NCI-H460 (cell line): ENCODE data around the gene ZDHHC1. TPM values are rescaled to one million over a fixed set of nuclear protein-coding genes. Genes with fewer than 3 reads are reported as not detected.

Experiments used
- DNase-seq: peaks from one replicate; pipeline ENCODE4 v3.0.0-alpha.2; 2016; ENCODE audit warnings: low read depth; ENCODE audit errors: extremely low read depth
- total RNA-seq: library from RNA; depleted of rRNA; stranded (reverse); fragments of >200 nt; shearing (Covaris generic); gene quantifications from 2 replicates; pipeline ENCODE4 v1.2.3, GENCODE V29; 2014

ZDHHC1 gene
- total RNA-seq, 1 experiment from 2014 or later: 9.9 TPM

DNA sequence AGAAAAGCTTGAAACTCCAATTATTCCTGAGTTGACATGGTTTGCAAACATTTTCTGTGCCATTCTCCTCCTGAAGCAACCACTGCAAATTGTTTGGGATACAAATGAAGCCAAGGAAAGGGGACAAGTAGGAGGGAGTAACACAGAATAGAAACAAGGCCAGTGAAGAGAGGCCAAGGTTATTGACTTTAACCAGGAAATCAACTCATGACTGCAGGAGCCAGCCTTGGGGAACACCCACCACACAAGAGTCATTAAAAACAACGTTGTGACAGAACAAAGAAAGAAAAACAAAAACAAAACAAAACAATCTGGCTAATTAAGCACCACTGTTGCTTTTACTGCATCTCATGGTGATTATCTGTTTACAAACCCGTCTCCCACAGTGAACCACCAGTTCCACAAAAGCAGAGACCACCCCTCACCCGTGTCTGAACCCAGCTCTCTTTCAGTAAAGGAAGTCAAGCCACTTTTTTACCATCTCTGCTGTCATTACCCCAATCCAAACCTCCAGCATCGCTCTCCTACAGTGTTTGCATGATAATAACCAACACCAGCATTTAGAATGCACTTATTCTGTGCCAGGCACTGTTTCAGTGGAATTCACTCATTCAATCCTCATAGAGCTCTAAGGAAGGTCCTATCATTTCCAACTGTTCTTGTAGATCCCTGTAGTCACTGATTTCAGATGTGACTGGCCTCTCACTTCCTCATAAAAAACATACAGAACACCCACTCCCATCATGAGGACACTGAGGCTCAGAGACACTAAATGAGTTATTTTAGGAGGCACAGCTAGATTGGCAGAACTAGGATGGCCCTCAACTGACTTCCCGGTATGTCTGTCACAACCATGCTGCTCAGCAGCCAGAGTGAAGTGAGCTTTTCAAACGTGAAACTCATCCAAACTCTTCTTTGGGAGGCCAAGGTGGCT lies 2.0 kb downstream of the ZDHHC1 start:
- DNase-seq: no peak

DNA sequence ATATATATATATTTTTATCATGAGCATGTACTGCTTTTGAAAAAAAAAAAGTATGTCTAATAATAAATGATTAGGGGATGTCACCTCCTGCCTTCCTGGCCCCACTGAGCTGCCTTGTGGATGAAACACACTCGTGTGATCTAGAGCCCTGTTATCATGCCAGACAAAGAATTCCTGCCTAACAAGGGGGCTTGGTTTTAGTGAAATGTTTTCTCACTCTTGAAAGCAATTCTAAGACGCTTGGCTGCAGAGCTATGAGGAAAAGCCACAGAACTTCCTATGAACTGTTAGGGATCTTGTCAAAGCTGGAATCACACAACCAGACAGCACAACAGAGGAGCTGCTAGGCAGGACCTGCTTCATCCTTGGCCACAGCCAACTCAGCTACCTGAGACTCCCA lies 4.0 kb downstream of the ZDHHC1 start:
- DNase-seq: no peak

GRCh38 chr16:67411339-67411738 lies 4.9 kb downstream of the ZDHHC1 start:
- DNase-seq: no peak

- DNase-seq: no peak
These were observed 6.6 kb downstream of the ZDHHC1 start for GRCh38 chr16:67409631-67410030.

DNA sequence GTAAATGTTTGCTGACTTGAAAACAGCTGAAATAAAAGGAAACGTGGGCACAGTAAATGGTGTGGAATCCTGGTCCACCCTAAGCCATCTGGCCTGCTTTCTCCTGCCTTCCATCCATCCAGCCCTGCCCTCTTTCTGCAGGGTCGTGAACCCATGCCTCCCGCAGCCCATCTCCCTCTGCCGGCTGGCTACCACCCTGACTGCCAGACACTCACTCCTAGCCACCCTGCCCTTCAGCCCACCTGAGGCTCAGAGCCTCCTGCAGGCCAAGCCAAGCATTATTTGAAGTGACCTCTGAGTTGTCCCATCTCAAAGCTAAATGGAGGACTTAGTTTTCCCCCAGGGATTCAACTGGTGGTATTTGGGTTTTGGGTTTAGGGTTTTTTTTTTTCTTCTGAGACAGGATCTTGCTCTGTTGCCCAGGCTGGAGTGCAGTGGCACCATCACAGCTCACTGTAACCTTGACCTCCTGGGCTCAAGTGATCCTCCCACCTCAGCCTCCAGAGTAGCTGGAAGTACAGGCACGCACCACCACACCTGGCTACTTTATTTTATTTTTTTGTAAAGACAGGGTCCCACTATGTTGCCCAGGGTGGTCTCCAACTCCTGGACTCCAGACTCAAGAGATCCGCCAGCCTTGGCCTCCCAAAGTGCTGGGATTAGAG lies 8.4 kb downstream of the ZDHHC1 start:
- no peak for DNase-seq

DNA sequence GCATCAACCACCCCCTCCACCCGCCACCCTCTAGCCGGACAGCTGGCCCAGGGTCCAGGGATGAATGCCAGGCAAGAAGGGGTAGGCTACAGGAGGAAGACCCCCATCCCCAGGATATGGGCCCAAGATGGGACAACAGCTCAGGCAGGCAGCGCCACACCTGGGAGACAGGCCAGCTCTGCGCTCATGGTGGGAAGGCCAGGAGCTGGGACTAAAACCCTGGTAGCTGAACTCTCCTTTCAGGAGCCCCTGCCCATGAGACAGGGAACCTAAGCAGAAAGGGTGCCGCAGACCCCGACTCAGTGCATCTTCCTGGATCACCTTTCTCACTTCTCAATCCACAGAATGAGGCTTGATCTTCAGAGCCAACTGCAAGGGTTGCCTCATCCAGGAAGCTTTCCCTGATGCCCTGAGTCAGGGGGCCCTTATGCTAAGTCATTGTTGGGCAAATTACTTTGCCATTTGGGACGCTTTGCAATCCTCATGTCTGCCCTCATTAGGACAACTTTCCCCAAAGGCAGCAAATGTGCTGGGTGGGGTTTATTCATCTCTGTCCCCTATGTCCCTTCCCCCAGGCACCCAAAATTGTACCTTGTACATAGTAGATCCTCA lies 9.0 kb downstream of the ZDHHC1 start:
- no peak for DNase-seq

GRCh38 chr16:67406111-67406971 lies 9.9 kb downstream of the ZDHHC1 start:
- DNase-seq: no peak

DNA sequence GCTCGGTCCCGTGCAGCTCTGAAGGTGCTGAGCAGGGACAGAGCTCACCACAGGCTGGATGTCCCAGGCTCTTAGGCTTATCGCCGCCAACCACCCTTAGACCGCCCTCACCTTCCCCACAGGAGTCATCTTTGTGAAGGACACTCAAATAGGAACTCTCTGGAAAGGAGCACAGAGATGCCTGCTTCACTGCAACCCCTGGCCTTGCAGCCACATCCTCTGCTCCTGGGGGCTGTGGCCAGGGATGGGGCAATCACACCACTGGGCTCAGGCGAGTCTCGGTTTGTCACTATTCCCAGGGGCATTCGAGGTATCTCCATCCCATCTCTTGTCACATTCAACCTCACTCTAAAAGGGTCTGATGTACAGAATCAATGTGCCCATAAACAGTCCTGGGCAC lies 10.9 kb downstream of the ZDHHC1 start:
- no peak for DNase-seq

DNA sequence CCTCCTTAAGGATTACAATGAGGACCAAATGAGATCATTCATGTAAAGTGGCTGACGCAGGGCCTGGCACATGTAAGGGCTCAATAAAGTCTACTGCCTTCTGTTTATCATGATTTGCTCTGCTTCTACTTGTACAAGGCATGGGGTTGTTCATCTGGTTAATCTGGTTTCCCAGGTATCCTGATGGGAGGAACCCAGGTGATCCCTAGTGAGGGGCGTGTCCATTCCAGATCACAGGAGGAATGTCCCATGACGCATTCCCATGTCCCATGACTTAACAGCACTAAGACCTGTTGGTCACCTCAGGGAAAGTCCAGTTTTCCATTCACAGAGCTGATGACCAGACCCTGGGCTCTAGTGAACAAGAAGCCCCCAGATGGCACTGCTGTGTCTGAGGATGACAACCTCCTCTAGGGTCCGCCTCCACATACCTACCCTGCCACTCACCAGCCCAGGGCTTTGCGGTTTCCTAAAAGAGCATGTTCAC lies 11.5 kb downstream of the ZDHHC1 start:
- no peak for DNase-seq

- DNase-seq: no peak
These were observed 12.2 kb downstream of the ZDHHC1 start for GRCh38 chr16:67403976-67404555.

- DNase-seq: no peak
These were observed 15.4 kb downstream of the ZDHHC1 start for GRCh38 chr16:67400901-67401300.

DNA sequence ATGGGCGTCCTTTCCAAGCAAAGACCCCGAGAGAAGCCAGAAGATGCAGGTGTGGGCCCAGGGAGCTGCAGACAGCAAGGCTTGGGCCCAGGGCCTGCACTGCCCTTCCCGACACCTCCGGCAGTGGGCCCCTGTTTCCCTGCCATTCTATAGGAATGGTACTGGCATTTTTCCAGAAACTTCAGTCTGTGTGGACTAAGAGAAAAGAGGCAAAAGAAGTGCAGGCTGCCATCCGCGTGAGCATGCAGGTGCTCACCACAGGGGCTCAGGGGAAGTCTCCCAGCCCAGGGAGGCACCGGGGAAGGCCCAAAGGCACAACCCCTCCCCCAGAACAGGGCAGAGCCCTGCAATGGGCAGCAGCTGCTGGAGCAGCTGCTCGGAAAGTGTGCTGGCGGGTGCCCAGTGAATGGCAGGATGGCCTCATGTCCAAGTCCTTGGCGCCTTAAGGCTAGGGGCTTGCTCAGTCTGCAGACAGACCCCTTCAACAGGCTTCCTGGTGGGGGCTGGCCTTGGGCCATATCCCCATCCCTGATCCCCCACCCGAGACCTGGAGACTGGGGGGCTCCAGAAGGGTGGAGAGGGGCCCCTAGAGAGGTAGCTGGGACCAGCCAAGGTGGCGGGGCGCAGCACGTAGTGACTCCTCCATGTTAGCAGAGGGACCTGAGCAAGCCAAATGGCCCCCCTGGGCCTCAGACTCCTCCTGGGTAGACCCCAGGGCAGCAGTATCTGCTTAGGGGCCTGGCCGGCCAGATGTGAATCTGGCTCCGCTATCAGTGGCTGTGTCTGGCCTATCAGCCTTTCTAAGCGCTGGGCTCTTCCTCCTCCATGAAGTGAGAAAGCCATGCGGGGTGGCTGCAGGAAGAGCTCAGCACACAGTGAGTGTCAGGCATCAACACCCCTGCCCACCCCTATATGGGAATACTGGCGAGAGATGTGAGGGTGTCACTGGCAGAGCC lies 16.2 kb downstream of the ZDHHC1 start:
- DNase-seq: no peak

GRCh38 chr16:67399218-67399733 lies 17.0 kb downstream of the ZDHHC1 start:
- no peak for DNase-seq

- DNase-seq: no peak
These were observed 17.6 kb downstream of the ZDHHC1 start for GRCh38 chr16:67398546-67399217.

DNA sequence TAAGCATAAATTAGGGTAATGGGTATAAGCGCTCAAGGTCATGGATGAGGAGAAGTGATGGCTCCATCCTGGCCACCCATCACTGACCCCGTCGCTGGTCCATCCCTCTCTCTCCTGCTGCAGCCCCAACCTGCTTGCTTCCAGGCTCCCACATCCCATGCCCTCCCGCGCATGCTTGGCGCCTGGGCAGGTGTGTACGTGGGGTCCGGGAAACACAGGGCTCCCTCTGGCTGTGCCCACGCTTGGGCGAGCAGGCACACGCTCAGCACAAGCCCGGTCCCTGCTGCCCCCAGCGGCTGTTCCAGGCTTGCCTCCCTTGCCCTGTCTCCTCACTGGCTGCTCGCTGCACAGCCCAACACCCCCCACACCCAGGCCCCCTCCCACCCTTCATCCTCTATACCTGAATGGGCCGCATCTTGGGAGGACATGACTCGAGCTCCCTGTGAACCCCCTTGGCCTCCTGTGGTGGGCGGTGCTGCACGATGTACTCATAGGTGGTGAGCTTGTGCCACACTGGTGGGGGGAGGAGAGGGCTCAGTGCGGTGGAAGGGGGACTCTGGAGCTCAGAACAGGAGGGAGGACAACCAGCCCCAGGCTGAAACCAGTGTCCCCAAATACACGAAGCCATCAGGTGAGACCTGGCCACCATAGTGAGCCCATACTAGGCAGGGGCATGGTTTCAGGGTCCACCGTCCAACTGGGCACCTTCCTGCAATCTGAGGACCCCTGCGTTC lies 18.3 kb downstream of the ZDHHC1 start:
- no peak for DNase-seq

GRCh38 chr16:67397036-67397801 lies 19.1 kb downstream of the ZDHHC1 start:
- no peak for DNase-seq
